GM18505 (cell line): ENCODE results near the gene CD7.

Experiments
- ATAC-seq: cut with Tn5 transposase; IDR thresholded peaks from one replicate; pipeline ENCODE4 v1.9.1; 2021; ENCODE audit not compliant: unreplicated experiment
- POLR2A ChIP-seq: IDR thresholded peaks from 4 replicates; pipeline ENCODE4 v1.6.1; 2011; ENCODE audit warnings: borderline replicate concordance; ENCODE audit not compliant: insufficient read depth, insufficient read length; ENCODE audit errors: extremely low read depth

The CD7 gene

DNA sequence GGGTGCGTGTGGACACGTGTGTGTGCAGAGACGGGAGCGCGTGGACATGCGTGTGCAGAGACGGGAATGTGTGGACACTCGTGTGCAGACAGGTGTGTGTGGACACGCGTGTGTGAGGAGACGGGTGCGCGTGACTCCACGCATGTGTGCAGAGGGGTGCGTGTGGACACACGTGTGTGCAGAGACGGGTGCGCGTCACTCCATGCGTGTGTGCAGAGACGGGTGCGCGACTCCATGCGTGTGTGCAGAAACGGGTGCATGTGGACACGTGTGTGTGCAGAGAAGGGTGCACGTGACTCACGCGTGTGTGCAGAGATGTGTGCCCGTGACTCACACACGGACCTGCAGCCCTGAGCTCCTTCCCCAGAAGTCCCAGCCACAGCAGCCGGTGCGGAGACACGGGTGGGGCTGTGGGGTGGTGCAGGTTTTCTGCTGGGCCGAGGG, 2.2 kb upstream of the CD7 start:
- no peak for TF ChIP-seq POLR2A

DNA sequence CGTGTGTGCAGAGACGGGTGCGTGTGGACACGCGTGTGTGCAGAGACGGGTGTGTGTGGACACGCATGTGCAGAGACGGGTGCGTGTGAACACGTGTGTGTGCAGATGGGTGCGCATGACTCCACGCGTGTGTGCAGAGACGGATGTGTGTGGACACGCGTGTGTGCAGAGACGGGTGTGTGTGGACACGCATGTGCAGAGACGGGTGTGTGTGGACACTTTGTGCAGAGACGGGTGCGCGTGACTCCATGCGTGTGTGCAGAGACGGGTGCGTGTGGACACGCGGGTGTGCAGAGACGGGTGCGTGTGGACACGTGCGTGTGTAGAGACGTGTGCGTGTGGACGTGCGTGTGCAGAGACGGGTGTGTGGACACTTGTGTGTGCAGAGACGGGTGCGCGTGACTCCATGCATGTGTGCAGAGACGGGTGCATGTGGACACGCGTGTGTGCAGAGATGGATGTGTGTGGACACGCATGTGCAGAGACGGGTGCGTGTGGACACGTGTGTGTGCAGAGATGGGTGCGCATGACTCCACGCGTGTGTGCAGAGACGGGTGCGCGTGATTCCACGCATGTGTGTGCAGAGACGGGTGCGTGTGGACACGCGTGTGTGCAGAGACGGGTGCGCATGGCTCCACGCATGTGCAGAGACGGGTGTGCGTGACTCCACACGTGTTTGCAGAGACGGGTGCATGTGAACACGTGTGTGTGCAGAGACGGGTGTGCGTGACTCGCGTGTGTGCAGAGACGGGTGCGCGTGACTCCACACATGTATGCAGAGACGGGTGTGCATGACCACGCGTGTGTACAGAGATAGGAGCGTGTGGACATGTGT, 1.6 kb upstream of the CD7 start:
- ATAC-seq = no peak
- TF ChIP-seq POLR2A = no peak

More for the DNA sequence above, 2.2 kb upstream of the CD7 start:
- no peak for ATAC-seq

DNA sequence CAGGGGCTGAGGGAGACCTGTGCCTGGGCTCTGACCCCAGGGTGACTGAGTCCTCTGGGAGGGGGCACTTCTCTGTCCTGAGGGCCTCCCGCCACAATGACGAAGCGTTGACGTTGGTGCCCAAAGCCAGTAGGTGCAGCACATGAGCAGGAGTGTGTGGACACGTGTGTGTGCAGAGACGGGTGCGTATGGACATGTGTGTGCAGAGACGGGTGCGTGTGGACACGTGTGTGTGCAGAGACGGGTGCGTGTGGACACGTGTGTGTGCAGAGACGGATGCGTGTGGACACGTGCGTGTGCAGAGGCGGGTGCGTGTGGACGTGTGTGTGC, 726 bp upstream of the CD7 start:
- TF ChIP-seq POLR2A = no peak

DNA sequence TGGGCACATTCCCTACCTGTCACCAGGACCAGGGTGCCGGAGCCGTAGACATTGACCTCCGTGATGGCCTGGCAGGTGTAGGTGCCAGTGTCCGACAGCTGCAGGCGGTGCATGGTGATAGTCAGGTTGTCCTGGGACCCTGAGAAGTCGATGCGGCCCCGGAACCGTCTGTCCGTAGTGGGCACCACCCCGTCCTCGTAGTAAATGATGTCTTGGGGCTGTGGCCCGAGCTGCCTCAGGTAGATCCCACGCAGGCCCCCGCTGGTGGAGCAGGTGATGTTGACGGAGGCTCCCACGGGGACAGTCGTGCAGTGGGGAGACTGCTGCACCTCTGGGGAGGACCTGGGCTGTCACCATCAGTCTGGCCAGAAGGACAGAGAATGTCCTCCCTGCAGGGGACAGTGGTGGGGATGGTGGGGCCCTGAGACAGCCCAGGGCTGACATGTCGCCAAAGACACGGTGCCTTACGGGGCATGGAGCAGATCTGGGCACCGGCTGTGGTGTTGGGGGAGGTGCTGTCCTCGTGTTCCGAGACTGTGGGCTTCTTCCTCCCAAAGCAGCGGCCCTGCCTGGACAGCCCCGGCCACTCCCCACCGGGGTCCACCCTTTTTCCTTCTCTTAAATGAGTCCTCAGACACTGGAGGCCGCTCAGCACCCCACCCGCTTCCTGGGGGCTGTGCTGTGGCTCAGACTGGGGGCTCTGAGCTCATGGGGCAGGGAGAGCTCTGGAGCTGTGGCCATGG, 586 bp downstream of the CD7 start:
- no peak for TF ChIP-seq POLR2A
- ATAC-seq = no peak

More for the DNA sequence above, 726 bp upstream of the CD7 start:
- no peak for ATAC-seq

DNA sequence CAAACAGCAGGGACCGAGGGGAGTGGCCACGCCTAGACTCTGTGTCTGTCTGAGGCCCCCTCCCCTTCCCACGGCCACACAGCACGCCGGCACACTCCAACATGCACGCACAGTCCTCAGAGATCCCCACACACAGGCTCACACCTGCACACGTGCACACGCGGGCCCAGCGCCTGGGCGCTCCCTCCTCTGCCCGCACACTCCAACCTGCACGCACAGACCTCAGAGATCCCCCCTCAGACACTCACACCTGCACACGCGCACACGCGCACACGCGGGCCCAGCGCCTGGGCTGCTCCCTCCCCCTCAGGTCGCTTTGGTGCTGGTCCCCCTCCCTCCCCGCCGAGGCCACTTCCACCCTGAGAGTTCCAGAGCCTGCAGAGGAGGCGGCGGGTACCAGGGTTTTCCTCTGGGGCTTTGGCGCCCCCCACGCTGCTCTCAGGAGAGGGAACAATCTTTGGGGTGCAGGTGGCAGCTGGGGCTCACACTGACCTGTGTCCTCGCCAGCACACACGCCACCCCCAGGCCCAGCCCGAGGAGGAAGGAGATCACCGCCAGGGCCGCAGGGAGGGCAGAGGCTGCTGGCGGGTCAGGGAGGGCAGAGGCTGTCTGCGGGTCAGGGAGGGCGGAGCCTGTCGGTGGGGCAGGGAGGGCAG, 1.6 kb downstream of the CD7 start:
- TF ChIP-seq POLR2A = no peak
- no peak for ATAC-seq

DNA sequence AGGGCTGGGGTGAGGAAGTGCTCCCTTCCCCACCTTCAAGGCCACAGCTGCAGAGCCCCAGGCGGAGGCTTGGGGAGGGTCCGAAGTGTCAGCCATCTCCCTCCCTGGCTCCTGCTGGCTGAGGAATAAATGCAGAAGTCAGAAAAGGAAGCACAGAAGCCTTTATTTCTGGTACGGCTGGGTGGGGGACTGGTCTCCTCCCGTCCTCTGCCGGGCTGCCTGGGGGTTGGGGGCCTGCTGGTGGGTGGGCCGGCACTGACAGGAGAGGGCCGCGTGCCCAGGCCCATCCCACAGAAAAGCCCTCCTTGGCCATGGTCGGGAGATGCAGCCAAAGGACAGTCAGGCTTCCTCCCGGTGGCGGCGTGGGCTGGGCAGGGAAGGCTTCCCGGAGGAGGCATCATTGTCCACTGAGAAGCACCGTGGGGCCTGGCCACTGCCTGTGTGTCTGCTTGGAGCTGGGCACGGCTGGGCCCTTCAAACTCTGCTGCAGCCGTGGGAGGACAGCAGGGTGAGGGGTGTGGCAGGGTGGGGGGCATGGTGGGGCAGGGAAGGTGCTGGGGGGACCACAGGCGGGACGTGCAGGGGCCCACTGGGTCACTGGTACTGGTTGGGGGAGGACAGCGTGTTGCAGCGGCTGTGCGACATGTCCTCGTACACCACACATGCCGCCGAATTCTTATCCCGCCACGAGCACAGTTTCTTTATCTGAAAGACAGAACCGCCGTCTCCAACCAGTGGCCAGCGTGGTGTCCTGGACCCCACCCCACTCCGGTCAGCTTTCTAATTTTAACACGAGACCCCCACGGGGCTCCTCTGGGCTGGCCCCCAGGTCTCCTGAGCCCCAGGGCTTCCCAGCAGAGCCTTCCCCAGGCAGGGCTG, 2.4 kb downstream of the CD7 start:
- ATAC-seq = no peak

DNA sequence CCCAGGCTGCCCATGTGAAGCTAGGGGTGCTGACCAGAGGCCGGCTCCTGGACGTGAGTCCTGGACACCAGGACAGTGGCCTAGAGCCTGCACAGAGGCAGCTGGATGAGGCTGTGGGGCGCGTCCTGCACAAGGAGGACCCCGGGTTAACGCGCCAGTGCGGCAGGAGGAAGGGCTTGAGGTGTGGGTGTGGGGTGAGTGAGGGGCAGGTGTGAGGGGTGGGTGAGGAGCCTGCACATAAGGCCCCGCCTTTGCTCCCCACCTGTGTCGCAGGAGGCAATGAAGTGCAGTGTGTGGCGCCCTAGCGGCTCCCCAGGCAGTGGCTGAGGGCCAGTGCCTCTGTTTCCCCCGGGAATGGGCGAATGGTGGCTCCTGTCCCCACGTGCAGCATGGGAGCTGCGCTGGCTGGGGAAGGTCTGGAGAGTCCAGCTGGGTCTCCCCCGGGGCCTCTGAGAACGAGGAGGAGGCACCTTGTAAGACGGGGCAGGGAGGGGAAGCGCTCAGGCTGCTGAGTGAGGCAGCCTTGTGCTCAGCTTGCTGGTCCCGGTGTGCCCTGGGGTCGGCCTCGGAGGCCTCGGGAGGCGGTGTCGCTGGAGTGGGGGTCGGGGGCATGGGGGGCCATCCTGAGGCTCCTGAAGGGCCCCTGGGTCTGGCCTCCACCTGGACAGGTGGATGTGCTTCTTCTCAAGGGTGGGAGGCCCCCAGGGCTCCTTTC, 3.2 kb downstream of the CD7 start:
- ATAC-seq = no peak
- TF ChIP-seq POLR2A = no peak

More for the DNA sequence above, 2.4 kb downstream of the CD7 start:
- TF ChIP-seq POLR2A = no peak

DNA sequence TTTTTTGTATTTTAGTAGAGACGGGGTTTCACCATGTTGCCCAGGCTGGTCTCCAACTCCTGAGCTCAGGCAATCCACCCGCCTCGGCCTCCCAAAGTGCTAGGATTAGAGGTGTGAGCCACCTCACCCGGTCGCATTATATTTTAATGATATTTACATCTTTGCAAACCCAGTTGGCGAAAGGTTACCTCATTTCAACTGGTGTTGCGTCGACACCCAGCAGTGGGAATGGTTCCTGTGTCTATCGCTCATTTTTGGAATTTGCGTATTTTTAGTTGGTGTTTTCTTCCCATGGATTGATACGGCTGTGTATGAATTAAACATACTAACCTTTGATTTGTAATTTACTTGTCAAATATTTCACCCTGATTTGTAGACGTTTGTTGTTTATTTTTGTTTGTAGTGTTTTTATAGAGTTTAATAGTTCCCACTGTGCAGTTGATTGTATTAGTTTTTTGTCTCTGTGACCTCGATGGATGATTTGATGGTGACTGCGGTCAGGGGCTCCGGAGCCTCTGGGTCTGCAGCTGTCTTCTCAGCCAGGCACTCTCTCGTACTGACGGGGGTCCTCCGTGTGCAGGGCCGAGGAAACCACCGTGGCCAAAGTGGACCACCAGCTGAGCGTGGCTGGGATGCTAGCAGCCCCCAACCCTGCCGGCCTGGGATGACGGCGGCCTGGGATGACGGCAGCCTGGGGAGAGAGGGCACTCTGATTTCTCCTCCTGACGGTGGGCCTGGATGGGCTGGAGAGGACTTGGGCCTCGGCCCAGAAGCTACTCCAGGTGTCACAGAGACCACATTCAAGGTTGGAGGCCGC, 4.0 kb downstream of the CD7 start:
- no peak for TF ChIP-seq POLR2A
- no peak for ATAC-seq

DNA sequence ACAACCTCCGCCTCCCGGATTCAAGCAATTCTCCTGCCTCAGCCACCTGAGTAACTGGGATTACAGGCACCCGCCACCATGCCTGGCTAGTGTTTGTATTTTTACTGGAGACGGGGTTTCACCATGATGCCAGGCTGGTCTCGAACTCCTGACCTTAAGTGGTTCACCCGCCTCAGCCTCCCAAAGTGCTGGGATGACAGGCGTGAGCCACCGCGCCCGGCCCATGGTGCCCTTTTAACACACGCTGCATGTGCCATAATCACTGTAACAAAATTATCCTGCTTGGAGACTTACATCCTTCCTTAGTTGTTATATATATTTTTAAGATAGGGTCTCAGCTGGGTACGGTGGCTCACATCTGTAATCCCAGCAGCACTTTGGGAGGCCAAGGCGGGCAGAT, 5.4 kb downstream of the CD7 start:
- ATAC-seq = no peak
- TF ChIP-seq POLR2A = no peak

DNA sequence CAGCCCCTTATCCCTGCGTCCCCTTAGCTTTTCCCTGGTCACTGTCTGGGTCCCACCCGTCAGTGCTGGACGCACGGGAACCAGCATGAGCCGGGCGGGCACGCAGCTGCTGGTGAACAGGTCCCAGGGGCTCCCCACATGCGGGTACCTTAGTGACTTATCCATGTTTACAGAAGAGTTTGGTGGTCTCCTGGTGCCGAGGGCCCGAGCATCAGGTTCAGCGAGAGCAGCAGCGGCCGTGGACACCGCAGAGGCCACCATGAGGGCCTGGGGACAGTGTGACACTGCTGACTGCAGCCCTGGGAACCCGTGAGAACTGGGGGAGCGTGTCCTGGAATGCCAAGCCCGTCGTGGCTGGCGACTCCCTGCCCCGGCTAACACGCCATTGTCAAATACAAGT, 6.5 kb downstream of the CD7 start:
- no peak for TF ChIP-seq POLR2A
- no peak for ATAC-seq
